GM23338 (cell line): Measurements from ENCODE around the gene USP24. TPM values are rescaled to one million over a fixed set of nuclear protein-coding genes. Genes with fewer than 3 reads are reported as not detected.

ENCODE experiments used
- ATAC-seq: fragments of 200-7000 bp; cut with Tn5 transposase; 3 replicates; pipeline ENCODE4 v1.9.1; 2020
- DNase-seq: peaks from one replicate; pipeline ENCODE4 v3.0.0-alpha.2; 2015; ENCODE audit warnings: low spot score
- H2AFZ ChIP-seq: fragments of 200-600 bp; sonication (generic); 2 replicates; pipeline ENCODE4 v1.8.0; 2016; ENCODE audit warnings: antibody characterized with exemption, mild to moderate bottlenecking, moderate library complexity
- H3F3A ChIP-seq: fragments of 200-600 bp; sonication (generic); replicated peaks from 2 replicates; pipeline ENCODE4 v1.8.0; 2017; ENCODE audit warnings: antibody characterized with exemption, mixed run types, low read depth
- H3K27ac ChIP-seq: fragments of 200-600 bp; sonication (generic); 2 replicates; pipeline ENCODE4 v1.6.1; 2016; ENCODE audit warnings: low read depth
- H3K27me3 ChIP-seq: fragments of 200-600 bp; sonication (generic); 2 replicates; pipeline ENCODE4 v1.8.0; 2016; ENCODE audit warnings: mild to moderate bottlenecking, mixed run types, moderate library complexity; ENCODE audit not compliant: insufficient read depth
- H3K36me3 ChIP-seq: fragments of 200-600 bp; sonication (generic); 2 replicates; pipeline ENCODE4 v1.8.0; 2016; ENCODE audit warnings: mild to moderate bottlenecking; ENCODE audit not compliant: insufficient read depth
- H3K4me1 ChIP-seq: fragments of 200-600 bp; sonication (generic); 2 replicates; pipeline ENCODE4 v1.8.0; 2016; ENCODE audit warnings: mild to moderate bottlenecking, moderate library complexity; ENCODE audit not compliant: insufficient read depth
- H3K4me2 ChIP-seq: fragments of 200-600 bp; sonication (generic); 2 replicates; pipeline ENCODE4 v1.7.1; 2017; ENCODE audit warnings: mixed run types
- H3K4me3 ChIP-seq: fragments of 200-600 bp; sonication (generic); 2 replicates; pipeline ENCODE4 v1.6.1; 2016; ENCODE audit warnings: mixed run types
- H3K79me2 ChIP-seq: fragments of 200-600 bp; sonication (generic); replicated peaks from 2 replicates; pipeline ENCODE4 v1.8.0; 2017; ENCODE audit warnings: mild to moderate bottlenecking; ENCODE audit not compliant: insufficient read depth
- H3K9me2 ChIP-seq: fragments of 200-600 bp; sonication (generic); 2 replicates; pipeline ENCODE4 v1.8.0; 2017; ENCODE audit not compliant: insufficient read depth
- H4K20me1 ChIP-seq: fragments of 200-600 bp; sonication (generic); replicated peaks from 2 replicates; pipeline ENCODE4 v1.8.0; 2017; ENCODE audit warnings: mild to moderate bottlenecking; ENCODE audit not compliant: insufficient read depth
- H3K27ac Mint-ChIP-seq: 2 replicates; pipeline ENCODE4 v1.8.0; 2020; ENCODE audit warnings: inconsistent platforms, mild to moderate bottlenecking, moderate library complexity, mixed read lengths
- H3K27me3 Mint-ChIP-seq: 3 replicates; pipeline ENCODE4 v1.8.0; 2022; ENCODE audit warnings: low read depth, mild to moderate bottlenecking, moderate library complexity, mixed read lengths, inconsistent platforms; ENCODE audit not compliant: insufficient read depth, poor library complexity
- H3K36me3 Mint-ChIP-seq: 3 replicates; pipeline ENCODE4 v1.8.0; 2021; ENCODE audit warnings: low read depth, mild to moderate bottlenecking, inconsistent platforms, moderate library complexity, mixed read lengths
- H3K4me1 Mint-ChIP-seq: 3 replicates; pipeline ENCODE4 v1.8.0; 2020; ENCODE audit warnings: mild to moderate bottlenecking, inconsistent platforms, mixed read lengths
- H3K4me3 Mint-ChIP-seq: 3 replicates; pipeline ENCODE4 v1.8.0; 2021; ENCODE audit warnings: moderate library complexity, mild to moderate bottlenecking, inconsistent platforms, mixed read lengths
- H3K9me3 Mint-ChIP-seq: 3 replicates; pipeline ENCODE4 v1.8.0; 2020; ENCODE audit warnings: moderate library complexity, mild to moderate bottlenecking, inconsistent platforms, mixed read lengths
- CREB1 ChIP-seq: fragments of 250-450 bp; sonication (Bioruptor Pico); IDR thresholded peaks from 2 replicates; pipeline ENCODE4 v1.5.0; 2020; ENCODE audit warnings: low read depth, mild to moderate bottlenecking, moderate library complexity
- CTCF ChIP-seq, 2 experiments: fragments of 200-600 bp in 1 of 2; sonication (generic) in 1 of 2; conservative IDR thresholded peaks; 2 replicates each; pipeline versions ENCODE4 v1.5.1 to v1.6.1; 2016 to 2017; ENCODE audit warnings: antibody characterized with exemption in 2 of 2, low read depth in 2 of 2, mild to moderate bottlenecking in 2 of 2, moderate library complexity in 1 of 2
- ETS1 ChIP-seq: IDR thresholded peaks from 2 replicates; pipeline ENCODE4 v1.6.1; 2016; ENCODE audit warnings: antibody characterized with exemption
- EZH2 ChIP-seq: fragments of 200-600 bp; sonication (generic); IDR thresholded peaks from one replicate; pipeline ENCODE4 v1.8.0; 2017; ENCODE audit warnings: antibody characterized with exemption, mild to moderate bottlenecking, low read depth; ENCODE audit not compliant: unreplicated experiment
- EZH2phosphoT487 ChIP-seq: fragments of 200-600 bp; sonication (generic); IDR thresholded peaks from one replicate; pipeline ENCODE4 v1.8.1; 2018; ENCODE audit warnings: antibody characterized with exemption; ENCODE audit not compliant: unreplicated experiment
- JUNB ChIP-seq: IDR thresholded peaks from one replicate; pipeline ENCODE4 v1.6.1; 2016; ENCODE audit warnings: antibody characterized with exemption; ENCODE audit not compliant: unreplicated experiment
- NANOG ChIP-seq: IDR thresholded peaks from 2 replicates; pipeline ENCODE4 v1.6.1; 2016; ENCODE audit warnings: antibody characterized with exemption, borderline replicate concordance
- POLR2AphosphoS5 ChIP-seq: IDR thresholded peaks from 2 replicates; pipeline ENCODE4 v1.6.1; 2016; ENCODE audit warnings: antibody characterized with exemption, low read depth
- REST ChIP-seq: IDR thresholded peaks from one replicate; pipeline ENCODE4 v1.6.1; 2018; ENCODE audit warnings: antibody characterized with exemption; ENCODE audit not compliant: unreplicated experiment
- STAT1 ChIP-seq: IDR thresholded peaks from one replicate; pipeline ENCODE4 v1.6.1; 2016; ENCODE audit warnings: antibody characterized with exemption; ENCODE audit not compliant: unreplicated experiment
- ZNF114 ChIP-seq: fragments of 250-450 bp; sonication (Bioruptor Pico); IDR thresholded peaks from 2 replicates; pipeline ENCODE4 v1.5.0; 2020; ENCODE audit warnings: mild to moderate bottlenecking, moderate library complexity
- ZNF331 ChIP-seq: fragments of 250-450 bp; sonication (Bioruptor Pico); IDR thresholded peaks from 2 replicates; pipeline ENCODE4 v1.5.0; 2020; ENCODE audit warnings: low read depth, mild to moderate bottlenecking, moderate library complexity
- ZNF462 ChIP-seq: fragments of 250-450 bp; sonication (Bioruptor Pico); IDR thresholded peaks from 2 replicates; pipeline ENCODE4 v1.5.0; 2020; ENCODE audit warnings: mild to moderate bottlenecking, moderate library complexity
- polyA plus RNA-seq: library from polyadenylated mRNA; unstranded; fragments of >200 nt; fragmentation: Nextera tagmentation; extraction: Ambion mirVana; gene quantifications from 2 replicates; pipeline ENCODE4 v1.2.1, GENCODE V29; 2016
- total RNA-seq: library from RNA; depleted of rRNA; stranded (reverse); fragments of >200 nt; shearing (Covaris generic); gene quantifications from 2 replicates; pipeline ENCODE4 v1.2.3, GENCODE V29; 2014

USP24 gene
- total and polyA plus RNA-seq, 2 experiments from 2014 or later = 12.1 to 32.6 TPM

GRCh38 chr1:55140137-55140536, 75.0 kb downstream of the USP24 start:
- Histone ChIP-seq H3K9me2 (no peaks in the 10 kb centered on the region), H3K4me2 (no peak overlapping the region), H2AFZ (no peak overlapping the region), H3K36me3 (peaks cover 47% of the 10 kb centered on the region), H3K79me2 (no peaks in the 10 kb centered on the region), H3K27me3 (no peaks in the 10 kb centered on the region), H3K4me1 (no peaks in the 10 kb centered on the region), H3K27ac (no peak overlapping the region), H4K20me1 (no peaks in the 10 kb centered on the region; the same call in none of the 2 replicates), H3K4me3 (no peak overlapping the region), H3F3A (no peaks in the 10 kb centered on the region)
- no peak overlapping the region for H3K27ac Mint-ChIP-seq
- DNase-seq (no peak), ATAC-seq (no peak)
- H3K4me1 Mint-ChIP-seq = no peaks in the 10 kb centered on the region
- no peak overlapping the region for H3K4me3 Mint-ChIP-seq
- no peaks in the 10 kb centered on the region for H3K9me3 Mint-ChIP-seq
- peaks cover 28% of the 10 kb centered on the region for H3K36me3 Mint-ChIP-seq
- no peaks in the 10 kb centered on the region for H3K27me3 Mint-ChIP-seq
- TF ChIP-seq CREB1 (CRISPR knock-in tag) (no peak), REST (no peak), CTCF (conservative IDR thresholded peaks at IDR 0.05; ENCODE audit: low read depth in 2 of 2) (no peak), POLR2AphosphoS5 (no peak), NANOG (no peak), ZNF462 (no peak), ZNF114 (CRISPR knock-in tag) (no peak), ETS1 (no peak), EZH2 (no peak), EZH2phosphoT487 (no peak), ZNF331 (CRISPR knock-in tag) (no peak), STAT1 (no peak), JUNB (no peak)
